Stimulated activated CD4-positive, alpha-beta T cell treated with anti-CD3 and anti-CD28 coated beads, Interleukin-4, amount 100 ng/mL, for 24 hours (primary cell): ENCODE results near the gene TAF4B.

ENCODE experiments used
- DNase-seq: peaks from one replicate; pipeline ENCODE4 v3.0.0-alpha.2; 2020

The TAF4B gene

DNA sequence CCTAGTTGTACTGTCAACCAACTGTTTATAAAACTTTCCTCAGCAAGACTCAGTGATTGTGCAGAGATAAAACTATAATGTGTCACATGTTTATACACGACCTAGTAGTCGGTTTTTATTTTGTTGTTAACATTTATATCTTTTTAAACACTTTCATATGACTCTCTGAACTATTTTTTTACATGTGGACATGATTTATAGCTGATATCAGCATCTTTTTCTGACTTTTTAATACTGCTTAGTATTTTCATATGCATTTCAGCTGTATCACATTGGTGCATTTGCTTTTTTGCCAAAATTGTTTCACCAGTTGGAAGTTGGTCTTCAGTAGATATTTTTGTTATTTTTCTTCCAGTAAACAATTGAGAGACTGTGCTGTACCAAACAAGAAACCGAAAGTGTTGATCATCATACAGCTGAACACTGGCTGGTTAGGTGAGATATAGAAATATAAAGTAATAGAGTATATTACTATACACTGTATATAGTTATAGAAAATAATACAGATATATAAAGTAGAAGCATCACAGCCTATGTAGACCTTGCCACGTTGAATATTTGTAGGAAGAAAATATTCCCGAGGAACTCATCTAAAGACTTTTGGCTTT, 167.9 kb downstream of the TAF4B start:
- no peak for DNase-seq

DNA sequence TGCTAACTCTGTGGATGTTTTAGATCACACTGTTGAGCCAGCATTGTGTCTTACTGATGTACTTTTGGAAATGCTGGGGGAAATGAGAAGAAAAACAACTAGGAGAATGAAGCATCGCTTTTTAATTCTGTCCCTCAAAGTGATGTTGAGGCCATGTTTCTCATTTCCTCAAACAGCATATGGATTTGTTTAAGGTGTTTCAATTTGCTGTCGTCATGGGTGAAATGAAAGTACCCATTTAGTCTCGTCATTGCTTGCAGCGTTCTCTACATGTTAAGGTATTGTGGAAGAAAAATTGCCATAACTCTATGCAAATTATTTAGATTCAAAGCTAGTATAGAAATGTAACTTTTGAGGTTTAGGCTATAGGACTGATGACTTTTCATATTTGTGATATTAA, 170.8 kb downstream of the TAF4B start:
- DNase-seq, result no peak

DNA sequence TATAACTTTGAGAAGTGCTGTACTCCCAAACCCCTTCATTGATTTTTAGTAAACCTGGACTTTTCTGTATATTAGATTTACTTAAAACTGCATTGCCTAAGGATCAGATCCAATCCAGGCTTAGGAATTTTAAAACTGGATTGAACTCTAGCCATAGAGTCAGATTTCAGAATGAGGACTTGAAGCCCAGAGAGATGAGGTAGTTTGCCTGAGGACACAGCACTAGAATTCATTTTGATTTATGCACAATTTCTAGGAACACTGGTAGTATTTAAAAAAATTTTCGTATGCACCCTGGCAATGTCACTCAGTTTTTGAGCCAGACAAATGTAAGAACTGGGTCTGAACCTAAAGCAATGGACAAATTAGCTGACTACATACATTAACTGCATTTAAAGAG, 177.2 kb downstream of the TAF4B start:
- DNase-seq, result no peak

DNA sequence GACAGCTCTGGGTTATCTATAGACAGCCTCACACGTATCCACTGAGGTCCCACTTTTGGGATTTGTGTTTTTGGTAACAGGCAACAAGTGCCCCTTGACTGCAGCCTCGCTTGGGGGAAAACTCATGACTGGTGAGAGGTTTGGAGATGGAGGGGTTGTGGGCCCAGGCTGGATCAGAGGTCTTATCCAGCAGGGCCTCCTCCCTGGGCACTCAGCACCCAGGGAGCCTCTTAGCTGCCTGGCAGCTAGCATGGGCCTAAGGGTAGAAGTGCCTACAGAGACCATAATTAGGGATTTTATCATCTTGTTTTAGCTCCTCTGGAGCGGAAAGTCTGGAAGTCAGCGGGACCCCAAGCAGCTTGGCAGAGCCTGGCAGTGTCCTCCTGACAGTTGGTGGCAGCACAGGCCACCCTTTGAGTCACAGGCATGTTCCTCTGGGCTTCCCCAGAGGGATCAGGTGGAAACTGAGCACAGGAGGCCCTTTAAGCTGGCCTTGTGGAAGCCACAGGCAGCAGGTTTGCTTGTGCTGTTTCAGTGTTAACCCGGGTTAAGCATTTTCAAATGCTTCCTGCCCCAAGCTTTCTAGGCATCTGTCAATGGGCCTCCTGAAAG, 179.1 kb downstream of the TAF4B start:
- DNase-seq, result no peak

DNA sequence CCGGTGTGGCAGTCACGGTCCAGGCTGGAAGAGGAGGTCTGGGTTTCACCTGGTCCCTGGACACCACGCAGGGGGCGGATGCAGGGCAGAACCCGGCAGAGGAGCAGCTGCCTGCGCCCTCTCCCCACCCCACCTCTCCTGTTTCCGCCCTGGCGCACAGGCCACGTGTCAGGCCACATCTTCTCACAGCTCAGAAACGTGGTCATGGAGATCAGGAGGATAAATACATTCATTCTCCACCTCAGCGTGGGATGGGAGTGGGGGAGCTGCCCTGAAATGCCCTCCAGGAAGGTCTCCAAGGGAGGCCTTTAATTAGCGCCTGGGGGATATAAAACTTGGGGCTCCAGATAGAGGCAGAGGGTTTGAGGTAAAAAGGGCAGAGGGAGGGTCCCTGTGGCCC, 180.1 kb downstream of the TAF4B start:
- DNase-seq, result no peak

DNA sequence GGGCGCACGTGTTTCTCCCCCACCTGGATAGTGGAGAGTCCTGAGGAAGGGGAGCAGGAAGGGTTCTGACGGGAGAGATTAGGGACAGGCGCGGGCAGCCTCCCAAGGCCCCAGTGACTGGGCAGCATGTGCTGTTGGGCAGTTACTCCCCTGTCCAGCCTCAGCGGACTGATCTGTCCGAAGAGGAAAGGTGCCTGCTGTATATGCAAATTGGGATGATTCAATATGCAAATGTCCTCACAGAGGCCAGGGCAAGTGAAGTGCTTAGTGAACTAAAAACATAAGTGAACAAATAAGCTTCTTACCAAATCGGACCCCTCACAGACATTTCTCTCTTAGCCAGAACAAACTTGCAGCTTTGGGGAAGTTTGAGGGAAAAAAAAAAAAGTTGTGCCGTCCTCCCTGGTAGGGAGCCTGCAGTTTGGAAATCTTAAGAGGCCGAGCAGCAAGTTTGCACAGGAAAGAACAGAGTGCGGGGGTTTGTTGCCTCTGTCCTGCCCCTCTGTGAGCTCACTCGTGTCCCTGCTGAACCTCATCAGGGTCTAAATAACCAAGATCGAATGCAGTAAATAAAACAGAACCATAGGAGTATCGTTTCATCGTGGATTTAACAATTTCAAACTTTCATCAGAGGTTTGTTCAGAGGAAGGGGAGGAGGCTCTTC, 180.7 kb downstream of the TAF4B start:
- DNase-seq, result no peak

DNA sequence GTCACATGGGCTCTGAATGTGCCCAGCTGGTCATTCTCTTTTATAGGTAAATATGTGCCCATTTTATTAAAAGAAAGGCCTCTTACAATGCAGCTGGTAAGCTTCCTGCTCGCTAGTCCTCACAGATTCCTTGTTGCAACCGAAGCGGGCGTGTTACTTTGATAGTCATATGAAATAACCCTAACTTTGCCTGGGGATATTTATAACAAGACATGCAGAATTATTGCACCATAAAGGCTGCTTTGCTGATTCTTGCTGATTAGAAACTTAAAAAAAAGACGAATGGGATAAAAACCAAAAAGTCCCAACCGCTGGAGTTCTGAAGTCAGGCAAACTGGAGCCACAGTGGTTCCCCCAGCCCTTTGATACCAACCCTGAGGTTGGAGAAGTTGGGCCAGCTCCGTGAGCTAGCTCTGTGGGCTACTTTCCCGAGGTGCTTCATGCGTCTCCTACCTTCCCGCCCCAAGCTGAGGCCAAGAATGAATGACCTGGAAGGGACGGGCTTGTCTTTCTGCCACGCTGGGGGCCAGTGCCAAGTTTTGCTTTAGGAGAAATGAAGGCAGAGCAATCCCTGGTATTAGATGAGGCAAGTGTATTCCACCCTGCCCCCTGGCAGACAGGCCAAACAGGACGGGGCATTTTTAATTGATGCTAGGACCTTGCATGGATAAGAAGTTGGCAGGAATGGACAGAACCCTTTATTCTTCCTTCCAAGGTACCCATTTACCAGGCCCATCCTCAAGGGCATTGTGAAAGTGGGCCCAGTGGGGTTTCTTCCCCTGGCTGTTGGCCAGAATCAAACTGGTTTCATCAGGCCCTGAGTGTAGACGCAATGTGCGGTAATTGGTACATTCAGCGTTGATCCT, 181.7 kb downstream of the TAF4B start:
- no peak for DNase-seq

DNA sequence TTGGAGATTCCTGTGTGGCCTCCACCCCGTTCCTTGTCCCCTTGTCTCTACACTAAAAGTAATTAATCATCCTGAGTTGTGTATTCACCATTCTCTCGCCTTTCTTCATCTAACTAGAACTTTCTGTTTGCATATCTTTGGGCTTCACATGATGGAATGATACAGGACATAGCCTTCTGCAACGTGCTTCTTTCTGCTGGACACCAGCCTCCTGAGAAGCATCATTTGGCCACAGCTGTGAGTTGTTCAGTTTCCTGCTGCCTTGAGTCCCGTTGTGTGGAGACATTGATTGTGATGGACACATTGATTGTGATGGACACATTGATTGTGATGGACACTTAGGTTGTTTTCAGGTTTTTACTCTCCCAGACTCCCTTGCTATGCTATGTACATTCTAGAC, 182.8 kb downstream of the TAF4B start:
- DNase-seq, result no peak

DNA sequence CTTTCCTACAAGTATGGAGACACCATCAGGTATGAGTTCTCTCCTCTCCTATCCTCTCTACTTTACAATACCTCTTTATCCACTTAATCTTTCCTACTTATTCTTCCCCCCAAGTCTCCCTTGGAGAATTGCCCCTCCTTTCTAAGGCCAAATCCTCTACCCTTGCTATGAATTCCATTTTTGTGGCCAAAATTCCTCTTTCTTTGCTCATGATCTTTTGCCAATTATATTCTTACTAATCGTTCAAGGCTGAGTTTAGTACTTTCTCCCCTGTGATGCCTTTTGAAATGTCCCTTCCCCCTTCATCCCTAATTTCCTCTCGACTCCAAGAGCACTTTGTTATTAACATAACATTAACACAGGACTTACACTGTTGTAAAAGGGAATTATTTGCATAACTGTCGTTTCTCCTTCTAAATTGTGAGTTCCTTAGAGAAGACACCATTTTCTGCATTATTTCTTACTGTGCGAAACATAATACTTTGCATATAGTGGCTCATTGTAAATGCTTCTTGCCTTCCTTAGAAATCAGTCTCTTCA, 188.7 kb downstream of the TAF4B start:
- DNase-seq, result no peak

DNA sequence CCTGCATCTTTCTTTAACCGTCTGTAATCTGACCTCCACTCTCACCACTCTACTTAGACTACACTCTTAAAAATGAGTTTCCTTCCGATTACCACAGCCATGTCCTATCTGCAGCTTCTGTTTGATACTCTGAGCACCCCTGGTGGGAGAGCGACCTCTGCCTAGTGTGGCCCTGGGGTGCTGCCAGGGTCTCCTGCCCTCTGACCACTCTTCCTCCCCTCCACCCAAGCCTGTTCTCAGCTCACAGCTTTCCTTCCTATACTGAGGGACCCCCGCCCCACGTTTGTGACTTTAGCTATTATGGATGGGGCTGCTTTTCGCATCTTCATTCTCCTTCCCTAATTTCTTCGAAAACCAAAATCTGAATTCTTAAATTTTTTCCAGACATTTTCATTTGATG, 189.4 kb downstream of the TAF4B start:
- DNase-seq, result no peak

DNA sequence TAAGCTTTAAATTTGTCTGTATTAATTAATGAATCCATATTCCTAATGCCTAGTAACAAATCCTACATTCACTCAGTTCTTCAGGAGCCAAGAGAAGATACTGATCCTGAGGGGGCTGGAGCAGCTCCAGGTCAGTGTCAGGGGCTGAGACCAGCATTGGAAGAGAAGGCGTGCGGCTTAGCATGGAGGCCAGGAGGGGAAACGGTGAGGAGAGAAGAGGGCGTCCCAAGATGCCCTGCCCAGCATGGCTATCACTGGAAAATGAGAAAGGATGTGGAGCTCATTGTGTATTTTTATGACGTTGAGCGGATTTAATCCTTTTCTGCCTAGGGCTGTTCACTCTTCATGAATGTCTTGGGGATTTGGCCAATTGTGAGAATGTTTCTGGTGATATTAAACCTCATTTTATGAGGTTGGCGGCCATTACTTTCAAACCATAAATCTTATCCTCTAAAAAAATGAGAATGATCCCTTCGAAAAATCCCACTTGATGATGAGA, 190.5 kb downstream of the TAF4B start:
- no peak for DNase-seq

DNA sequence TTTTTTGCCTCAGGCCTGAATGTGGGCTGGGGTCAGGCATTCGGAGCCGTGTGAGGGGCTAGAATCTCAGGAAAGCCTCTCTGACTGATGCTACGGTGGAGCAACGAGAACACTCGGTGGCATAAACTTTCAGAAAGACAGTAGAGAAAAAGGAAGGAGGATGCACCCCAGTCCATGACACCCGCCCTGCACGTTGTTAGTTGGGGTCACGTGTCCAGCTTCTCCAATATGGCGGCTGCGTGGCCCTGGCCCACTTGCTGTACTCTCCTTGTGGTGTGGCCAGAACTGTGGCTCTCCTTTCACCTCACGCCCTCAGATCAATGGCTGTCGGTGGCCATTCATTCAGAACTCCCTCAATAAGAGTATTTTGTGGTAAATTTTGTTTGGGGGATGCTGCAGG, 190.9 kb downstream of the TAF4B start:
- DNase-seq, result no peak

DNA sequence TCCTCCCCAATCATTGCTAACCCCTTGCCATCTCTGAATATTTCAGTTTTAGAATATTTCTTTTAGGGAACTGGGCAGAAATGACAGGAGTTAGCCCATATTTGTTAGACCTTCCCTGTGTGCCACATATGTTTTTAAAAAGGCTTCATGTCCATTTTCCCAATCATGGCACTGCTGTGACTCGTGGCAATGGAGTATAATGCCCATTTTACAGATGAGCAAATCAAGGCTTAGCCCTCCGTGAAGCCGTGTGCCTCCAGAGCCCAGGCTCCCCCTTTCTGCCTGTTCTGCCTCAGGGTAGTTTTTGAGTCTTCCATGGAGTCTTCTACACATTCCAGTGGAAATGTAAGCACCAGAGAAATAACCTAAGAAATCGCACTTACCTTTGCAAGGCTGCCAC, 192.0 kb downstream of the TAF4B start:
- DNase-seq, result no peak

DNA sequence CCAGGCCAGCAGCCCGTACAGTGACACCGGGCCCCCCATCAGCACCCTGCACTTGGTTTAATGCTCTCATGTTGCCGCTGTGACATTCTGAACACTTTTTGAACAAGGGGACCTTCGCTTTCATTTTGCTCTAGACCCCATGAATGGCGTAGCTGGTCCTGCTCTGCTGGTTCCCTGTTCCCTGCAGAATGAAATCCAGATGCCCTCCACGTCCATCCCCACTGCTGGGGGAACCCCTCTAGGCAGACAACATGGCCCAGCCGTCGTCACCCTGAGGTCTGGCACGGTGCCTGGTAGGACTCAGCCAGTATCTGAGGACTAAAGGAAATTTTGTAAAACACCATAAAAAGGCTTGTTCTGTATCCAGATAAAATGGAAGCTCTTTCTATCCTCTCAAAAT, 193.5 kb downstream of the TAF4B start:
- no peak for DNase-seq

DNA sequence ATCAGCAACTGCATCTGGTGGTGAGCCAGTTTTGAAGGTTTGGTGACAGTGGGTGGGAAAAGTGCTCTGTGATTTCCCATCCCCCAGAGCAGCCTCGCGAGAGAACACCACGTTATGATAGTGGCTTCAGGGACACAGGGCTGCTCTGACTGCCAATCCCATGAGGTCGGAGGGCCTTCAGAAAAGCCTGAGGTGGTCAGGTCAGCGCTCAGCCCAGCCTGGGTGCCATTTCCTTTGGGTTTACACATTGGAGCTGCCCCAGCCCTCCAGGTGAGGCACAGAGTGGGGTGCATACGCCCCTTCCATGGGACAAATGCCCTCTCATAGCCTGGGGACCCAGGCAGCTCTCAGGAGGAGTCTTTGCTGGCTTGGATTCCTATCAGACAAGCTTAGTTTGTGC, 195.3 kb downstream of the TAF4B start:
- DNase-seq, result no peak

DNA sequence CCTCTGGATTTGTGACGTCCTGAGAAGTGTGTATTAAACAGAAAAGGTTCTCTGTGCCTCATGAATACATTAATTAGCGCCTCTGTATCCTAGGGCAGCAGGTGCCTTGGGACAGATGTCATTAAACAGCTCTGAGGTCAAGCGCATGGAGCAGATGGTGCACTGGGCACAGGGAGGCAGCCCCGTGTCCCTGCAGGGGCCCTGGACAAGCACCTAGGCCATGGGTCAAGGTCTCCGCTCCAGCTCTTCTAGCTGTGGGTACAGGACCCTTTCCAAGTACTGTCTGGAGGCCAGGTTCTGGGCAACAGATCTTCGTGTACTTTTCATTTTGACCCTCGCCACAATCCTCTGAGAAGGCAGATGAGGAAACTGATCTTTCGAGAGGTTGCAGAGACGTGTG, 195.7 kb downstream of the TAF4B start:
- DNase-seq, result no peak

DNA sequence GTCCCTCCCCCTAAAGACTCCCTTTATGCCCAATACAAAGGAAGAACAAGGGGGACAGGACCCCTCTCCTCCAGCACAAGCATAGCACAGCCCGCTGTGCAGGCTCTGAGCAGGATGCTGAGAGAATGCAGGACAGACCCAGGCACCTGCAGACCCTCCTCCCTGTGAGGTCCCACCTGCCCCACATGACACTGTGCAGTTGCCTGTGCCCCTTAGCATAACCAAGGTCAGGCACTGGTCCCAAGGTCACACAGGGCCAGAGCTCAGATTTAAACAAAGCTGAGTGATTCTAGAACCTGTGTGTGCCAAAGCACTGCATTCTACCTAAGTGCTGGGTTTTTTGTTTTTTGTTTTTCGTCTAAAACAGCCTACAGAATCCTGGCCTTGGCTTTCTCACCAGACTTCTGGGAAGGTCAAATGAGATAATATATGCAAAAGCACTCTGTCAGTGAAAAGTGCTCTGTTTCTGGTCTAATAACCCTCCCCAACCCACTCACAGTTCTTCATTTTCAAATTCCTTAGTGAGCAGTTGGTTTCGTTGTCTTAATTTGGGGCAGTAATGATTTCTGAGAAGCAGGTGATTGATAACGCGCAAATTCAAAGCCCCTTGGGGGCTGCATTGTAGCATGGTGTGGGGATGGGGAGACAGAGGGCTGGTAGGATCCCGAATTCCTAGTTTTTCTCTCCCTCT, 196.4 kb downstream of the TAF4B start:
- DNase-seq, result no peak

DNA sequence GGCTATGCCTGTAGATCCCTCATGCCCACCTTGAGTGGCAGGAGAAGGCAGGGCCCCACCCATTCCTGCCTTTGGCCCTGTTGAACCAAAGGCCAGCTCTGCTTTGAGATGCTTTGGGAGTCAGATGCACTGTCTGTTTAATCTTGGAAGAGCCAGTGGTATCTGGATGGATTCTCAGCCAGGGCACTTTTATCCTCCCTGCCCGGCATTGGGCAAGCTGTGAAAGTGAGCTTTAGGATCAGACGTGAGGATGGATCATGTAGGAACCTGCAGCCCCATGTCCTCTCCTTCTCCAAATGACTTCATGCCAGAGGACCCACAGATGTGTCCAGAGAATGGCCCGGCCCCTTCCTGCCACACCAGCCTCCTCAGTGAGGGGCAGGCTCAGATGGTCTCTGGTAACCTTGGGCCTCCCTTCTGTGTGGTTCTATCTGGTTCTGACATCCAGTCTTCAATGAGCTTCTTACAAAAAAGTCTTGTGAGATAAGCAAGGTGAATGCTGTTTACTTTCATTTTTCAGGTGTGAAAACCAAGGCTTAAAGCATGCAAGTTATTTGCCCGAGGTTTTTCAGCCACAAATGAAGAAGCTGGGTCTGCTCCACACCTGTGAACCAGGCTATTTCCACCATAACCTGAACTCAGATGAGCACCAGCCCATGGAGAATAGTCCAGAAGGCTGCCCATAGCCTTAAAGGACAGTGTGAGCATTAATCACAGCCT, 198.3 kb downstream of the TAF4B start:
- no peak for DNase-seq

DNA sequence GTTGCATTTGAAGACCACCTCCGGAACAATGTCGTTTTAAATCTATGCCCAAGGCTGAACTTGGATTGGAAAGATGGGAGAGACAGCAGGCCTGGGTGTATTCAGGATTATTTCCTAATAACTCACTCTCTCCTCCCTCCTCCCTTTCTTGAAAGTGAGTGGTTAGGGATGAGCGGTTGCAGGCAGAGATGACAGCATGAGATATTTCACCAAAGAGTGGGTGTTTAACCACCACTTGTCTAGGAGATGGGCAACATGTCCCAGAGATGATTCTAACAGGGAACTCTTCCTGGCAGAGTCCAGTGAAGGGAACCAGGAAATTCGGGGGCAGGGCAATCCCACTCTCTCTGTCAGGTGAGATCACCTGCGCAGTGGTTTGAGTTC, 198.9 kb downstream of the TAF4B start:
- no peak for DNase-seq

DNA sequence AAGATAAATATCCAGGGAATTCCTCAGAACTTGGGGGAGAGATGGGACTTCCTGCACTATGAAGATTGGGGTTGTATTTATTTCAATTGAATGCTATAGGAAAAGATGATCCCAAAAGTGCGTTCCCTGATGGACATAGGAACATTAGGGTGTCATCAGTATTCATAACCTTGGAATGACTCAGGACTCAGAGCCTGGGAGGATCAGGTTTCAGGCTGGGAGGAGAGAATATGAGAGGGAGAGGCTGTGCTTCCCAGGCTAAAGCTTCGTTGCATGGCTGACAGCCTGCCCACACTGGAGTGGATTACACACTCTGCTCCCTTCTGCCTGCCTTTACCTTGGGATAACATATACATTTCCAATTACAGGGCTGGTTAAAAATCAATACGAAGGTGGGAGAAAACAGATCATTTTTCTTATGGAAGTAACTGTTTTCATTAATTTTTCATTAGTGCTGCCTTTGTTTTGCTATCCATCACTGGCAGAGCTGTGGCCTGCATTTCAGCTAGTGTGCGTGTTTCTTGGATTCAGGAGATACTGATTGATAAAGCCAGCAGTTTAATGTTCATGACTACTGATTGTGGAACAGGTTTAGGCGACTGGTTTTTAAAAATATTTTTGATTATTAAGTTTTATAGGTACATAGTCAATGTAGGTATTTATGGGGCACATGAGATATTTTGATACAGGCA, 203.4 kb downstream of the TAF4B start:
- DNase-seq, result no peak

DNA sequence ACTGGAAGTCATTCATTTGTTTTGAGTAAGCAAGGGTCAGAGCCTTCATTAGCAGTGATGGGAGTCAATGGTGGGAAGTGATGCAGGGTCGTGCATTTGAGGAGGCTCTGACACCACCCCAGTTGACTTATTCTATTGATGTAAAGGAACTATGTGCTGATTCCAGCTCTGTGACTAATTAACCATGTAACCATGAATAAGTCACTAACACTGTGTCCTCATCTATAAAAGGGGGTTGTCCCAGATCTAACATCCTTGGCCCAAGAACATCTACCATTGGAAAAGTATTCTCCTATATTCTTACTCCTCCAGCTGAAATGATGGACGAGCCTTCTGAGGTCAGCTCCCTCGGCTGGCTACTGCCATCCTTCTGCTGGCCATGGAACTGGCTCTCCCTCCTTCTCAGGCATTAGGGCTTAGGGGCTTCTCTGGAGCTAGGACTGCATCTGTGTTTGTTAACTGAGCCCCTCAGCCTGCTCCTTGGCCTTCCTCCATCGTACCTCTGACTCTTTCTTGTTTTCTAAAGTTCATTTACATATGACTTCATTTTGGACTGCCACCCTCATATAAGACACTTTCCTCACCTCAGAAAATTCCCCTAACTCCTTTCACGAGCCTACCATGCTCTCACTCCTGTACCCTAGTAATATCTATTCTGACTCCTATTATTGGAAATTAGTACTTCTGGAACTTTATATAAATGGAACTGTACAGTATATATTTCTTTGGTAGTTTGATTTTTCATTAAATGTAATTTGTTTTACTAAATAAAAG, 206.6 kb downstream of the TAF4B start:
- DNase-seq, result no peak
